Stromal cell of bone marrow (primary cell): ENCODE measurements around the gene CBLN3.

ENCODE experiments used
- DNase-seq: peaks from one replicate; pipeline ENCODE4 v3.0.0-alpha.2; 2012; ENCODE audit warnings: low read depth

Gene CBLN3

DNA sequence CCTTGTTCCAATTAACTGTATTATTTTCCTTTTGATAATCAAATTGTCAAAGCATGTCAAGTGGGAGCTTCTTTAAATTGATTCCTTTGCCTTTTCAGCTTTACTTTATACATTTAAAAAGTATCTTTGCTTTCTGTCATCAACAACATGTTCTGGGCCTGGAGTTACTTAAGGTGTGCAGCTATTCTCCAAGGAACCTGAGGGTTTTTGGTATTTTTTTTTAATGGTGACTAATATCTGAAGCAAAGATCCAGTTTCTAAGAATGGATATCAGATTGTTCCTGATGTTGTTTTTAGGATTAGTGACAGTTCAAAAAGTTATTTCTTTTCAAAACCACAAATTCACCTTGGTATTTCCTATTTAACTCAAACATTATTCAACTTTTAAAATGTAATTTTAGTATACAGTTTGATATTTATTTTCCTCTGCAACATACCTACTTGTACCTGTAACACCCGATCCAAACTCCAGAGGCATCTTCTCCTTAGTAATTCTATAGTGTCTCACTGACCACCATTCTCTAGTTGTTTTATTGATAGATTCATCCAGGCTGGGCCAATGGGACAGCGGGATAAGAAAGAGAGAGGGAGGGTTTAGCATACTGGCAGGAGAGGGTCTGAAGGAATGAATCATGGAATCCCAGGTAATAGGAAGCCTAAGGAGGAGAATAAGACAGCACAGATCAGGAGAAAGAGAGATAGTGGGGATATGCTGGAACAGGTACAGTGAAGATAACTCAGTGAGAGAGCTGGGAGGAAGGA is 3.1 kb downstream of the CBLN3 start:
- no peak for DNase-seq

DNA sequence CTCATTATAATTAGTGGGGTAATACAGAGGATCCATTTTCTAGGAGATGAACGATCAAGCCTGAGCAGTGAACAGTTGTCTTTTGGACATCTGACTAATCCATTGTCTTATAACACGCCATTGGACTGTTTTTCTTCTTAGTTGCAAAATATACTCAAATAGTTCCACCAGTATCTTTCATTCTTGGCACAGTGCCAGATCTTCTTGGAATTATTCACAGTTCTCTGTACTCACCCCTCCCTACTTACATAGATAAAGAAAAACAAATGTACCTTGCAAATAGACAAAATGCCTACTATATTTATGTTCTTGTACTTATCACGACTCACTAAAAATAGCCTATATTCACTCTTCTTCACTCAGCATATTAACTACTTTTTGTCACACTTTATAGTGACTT is 3.8 kb downstream of the CBLN3 start:
- peak; percentile 54 for DNase-seq

- DNase-seq, result no peak
These were observed 6.5 kb downstream of the CBLN3 start for GRCh38 chr14:24422694-24423601.

GRCh38 chr14:24422261-24422660 is 7.2 kb downstream of the CBLN3 start:
- no peak for DNase-seq

DNA sequence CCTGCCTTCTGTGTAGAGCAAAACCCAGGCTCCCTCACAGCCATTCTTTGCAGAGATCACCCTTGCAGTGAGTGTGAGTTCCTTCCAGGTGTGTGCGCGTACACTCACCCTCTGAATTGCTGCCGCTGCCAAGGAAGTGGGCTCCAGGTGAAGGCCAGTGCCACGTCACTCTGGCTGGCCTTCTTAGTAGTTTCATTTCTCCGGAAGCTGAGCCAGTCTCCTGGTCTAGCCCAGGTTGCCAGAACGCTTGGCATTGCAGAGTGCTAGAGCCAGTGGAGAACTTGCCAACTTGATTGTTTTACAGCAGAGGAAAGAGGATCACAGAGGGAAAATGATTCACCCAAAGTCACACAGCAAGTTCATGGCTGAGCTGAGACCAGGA is 11.0 kb downstream of the CBLN3 start:
- DNase-seq, result no peak

DNA sequence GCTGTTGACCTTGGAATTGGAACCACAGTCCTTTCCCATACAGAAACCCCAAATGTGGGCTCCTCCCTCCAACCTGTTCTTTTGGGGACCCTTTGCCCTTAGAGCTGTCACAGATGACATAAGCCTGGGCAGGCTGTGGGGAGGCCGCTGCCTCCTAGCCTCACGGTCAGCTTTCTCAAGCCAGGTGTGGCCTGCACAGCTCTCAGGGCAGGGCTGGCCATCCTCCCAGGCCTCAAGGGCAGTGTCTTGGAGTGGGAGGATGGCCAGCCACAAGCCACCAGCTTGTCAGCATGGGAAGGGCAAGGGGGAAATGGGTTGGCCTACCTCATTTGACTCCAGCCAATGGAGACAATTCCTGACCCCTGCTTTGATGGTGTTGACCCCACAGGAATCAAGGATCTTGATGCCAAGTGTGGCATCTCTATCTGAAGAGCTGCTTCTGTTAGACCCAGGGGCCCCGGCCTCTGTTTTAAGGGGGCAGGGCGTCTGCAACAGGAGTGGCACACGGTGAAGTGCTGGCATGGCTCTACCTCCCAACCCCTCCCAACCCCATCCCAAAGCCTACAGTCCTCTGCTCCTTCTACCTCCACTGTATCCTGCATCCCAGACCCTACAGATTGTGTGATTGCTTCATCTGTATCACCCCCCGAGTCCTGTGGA is 11.5 kb downstream of the CBLN3 start:
- DNase-seq, result no peak

DNA sequence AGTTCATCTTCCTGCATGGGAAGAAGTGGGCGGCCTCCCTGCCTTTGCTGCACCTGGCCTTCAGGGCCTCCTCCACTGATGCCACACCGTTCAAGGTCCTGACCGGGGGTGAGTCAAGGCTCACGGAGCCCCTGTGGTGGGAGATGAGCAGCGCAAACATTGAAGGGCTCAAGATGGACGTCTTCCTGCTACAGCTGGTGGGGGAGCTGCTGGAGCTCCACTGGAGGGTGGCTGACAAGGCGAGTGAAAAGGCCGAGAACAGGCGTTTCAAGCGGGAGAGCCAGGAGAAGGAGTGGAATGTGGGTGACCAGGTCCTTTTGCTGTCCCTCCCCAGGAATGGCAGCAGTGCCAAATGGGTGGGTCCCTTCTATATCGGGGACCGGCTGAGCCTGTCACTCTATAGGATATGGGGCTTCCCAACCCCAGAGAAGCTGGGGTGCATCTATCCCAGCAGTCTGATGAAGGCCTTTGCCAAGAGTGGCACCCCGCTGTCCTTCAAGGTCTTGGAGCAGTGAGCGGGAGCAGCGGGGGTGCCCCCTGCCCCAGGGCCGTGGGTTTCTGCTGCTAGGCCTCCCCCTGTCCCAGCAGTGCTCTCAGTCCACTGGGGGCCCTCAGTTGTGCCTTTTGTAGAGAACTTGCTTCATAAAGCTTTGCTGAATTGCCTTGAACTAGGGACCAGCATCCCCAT is 12.4 kb downstream of the CBLN3 start:
- DNase-seq, result no peak

DNA sequence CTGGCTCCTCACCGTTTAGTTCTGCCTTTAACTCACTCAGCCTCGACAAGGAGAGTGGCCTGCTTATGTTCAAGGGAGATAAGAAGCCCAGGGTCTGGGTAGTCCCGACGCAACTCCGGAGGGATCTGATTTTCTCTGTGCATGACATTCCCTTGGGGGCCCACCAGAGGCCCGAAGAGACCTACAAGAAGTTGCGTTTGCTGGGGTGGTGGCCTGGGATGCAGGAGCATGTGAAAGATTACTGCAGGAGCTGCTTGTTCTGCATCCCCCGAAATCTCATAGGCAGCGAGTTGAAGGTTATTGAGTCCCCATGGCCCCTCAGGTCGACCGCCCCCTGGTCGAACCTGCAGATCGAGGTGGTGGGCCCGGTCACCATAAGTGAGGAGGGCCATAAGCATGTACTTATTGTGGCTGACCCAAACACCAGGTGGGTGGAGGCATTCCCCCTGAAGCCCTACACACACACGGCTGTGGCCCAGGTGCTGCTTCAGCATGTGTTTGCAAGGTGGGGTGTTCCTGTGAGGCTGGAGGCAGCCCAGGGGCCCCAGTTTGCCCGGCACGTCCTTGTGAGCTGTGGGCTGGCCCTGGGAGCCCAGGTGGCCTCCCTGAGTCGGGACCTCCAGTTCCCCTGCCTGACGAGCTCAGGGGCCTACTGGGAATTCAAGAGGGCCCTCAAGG is 13.1 kb downstream of the CBLN3 start:
- no peak for DNase-seq

DNA sequence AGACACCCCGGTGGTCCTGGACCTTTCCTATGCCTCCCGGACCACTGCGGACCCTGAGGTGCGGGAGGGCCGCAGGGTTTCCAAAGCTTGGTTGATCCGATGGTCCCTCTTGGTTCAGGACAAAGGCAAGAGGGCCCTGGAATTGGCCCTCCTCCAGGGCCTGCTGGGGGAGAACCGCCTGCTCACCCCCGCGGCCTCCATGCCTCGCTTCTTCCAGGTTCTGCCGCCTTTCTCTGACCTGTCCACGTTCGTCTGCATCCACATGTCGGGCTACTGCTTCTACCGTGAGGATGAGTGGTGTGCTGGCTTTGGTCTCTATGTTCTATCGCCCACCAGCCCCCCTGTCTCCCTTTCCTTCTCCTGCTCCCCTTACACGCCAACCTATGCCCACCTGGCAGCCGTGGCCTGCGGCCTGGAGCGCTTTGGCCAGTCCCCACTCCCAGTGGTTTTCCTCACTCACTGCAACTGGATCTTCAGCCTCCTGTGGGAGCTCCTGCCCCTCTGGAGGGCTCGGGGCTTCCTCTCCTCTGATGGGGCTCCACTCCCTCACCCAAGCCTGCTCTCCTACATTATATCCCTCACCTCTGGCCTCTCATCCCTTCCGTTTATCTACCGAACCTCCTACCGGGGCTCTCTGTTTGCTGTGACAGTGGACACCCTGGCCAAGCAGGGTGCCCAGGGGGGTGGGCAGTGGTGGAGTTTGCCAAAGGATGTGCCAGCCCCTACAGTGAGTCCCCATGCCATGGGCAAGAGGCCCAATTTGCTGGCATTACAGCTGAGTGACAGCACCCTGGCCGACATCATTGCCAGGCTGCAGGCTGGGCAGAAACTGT is 13.8 kb downstream of the CBLN3 start:
- DNase-seq, result no peak

- no peak for DNase-seq
These were observed 14.6 kb downstream of the CBLN3 start for GRCh38 chr14:24414732-24415420.

GRCh38 chr14:24414077-24414476 is 15.4 kb downstream of the CBLN3 start:
- no peak for DNase-seq

DNA sequence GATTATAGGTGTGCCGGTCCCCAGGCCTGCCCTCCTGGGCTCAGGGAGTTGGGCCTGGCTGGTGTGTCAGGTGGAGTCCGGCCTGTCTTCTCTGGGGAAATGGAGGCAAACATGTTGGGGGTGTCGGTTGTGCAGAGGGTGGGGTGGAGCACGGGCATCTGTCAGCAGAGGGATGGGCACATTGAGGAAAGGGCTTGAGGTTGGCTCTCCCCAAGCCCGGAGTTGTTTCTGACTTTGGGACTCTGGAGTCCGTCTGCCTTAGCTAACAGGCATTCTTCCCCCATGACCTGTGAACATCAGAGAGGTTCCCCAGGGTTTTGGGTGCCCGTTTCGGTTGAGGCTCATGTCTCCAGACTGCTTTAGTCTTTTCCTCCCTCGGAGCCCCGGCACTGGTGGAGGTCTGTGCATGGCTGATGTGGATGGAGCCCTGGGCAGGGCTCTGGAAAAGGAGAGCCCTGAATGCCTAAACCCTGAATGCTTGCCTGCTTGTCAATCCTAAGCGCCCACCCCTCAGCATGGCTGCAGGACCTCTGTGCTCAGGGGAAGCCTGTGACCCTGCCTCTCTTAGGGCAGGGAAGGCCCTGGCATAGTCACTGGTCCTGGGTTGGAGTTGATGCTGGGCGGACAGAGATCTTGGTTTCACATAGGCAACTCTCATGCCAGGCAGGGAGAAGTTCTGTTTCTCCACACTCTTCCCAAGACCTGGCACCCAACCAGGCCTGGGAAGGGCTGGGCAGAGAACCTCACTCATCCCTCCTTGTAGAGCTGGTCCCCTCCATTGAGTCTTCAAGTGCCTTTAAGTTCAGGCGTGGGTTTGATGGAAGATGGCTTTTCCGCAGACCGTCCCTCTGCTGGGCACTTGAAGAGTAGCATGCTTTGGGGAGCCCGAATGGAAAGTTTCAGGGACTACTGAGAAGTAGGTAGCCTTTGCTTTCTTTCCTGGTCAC is 17.8 kb downstream of the CBLN3 start:
- no peak for DNase-seq

DNA sequence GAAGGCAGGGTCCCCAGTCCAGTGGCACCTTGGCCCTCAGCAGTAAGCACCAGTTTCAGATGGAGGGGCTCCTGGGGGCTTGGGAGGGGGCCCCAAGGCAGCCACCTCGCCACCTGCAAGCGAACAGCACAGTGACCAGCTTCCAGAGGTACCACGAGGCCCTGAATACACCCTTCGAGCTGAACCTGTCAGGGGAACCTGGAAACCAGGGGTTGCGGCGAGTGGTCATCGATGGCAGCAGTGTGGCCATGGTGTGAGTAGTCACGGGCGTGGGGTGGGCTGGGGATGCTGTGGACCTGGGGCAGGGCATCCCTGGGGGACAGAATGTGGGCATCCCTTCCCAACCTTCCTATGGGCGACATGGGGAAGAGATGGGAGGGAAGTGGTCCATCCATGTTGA is 19.5 kb downstream of the CBLN3 start:
- no peak for DNase-seq

- no peak for DNase-seq
These were observed 20.3 kb downstream of the CBLN3 start for GRCh38 chr14:24409192-24409591.

GRCh38 chr14:24408764-24409163 is 20.7 kb downstream of the CBLN3 start:
- DNase-seq, result no peak

DNA sequence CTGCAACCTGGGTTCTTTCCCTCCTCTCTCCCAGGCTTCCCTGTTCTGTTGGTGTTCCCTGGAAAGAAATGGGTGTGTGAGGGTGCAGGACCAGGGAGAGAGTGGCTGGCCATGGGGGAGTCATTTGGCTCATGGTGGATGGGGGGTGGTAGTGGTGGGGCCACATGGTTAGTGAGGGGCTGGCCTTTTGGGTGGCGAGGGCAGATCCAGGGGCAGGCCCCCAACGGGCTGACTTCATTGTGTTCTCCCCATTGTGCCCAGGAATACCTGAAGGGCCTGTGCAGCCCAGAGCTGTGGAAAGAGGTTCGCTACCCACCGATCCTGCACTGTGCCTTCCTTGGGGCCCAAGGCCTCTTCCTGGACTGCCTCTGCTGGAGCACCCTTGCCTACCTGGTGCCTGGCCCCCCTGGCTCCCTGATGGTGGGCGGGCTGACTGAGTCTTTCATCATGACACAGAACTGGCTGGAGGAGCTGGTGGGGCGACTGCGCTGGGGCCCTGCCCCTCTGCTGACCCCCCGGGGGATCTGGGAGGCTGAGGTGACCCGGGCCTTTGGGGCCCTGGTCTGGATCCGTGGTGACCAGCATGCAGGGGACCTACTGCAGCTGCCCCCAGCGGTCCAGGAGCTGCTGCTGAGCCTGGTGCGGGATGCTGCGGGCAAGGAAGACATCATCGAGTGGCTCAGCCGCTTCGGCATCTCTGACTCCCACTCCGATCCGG is 21.7 kb downstream of the CBLN3 start:
- no peak for DNase-seq

DNA sequence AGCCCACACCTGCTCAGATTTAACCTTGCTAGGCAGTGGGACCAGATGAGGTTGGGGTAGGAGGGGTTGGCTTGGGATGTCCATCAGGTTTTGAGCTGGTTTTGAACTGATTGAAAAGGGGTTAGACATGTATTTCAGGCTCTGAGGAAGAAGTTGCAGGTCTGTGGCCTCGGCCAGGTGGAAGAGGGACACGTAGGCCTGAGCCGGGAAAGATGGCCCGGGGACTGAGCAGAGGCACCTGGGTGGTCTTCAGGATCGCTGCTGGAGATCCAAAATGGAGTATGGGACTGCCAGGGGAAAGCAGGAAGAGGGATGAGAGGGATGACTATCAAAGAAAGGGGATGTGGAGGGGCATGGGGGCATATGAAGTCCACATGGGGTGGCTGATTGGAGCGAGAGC is 23.1 kb downstream of the CBLN3 start:
- no peak for DNase-seq

- DNase-seq, result no peak
These were observed 24.7 kb downstream of the CBLN3 start for GRCh38 chr14:24404814-24405213.
